GM19455 (cell line): ENCODE data around the gene GPN1.
"Not testable (repeated sequence)": the region's sequence is repeated elsewhere in the genome, so short reads cannot be mapped to it uniquely, and the experiment has no call there.

Source experiments
- ATAC-seq: cut with Tn5 transposase; IDR thresholded peaks from one replicate; pipeline ENCODE4 v1.9.1; 2021; ENCODE audit not compliant: unreplicated experiment

The GPN1 gene

GRCh38 chr2:27626921-27627320, 1.9 kb upstream of the GPN1 start:
- ATAC-seq, result not testable (repeated sequence)

- peak; percentile 36 for ATAC-seq
Measured at GRCh38 chr2:27627963-27628766, 685 bp upstream of the GPN1 start.

GRCh38 chr2:27630257-27630656, 1.4 kb downstream of the GPN1 start:
- not testable (repeated sequence) for ATAC-seq

- ATAC-seq, result no peak
Measured at GRCh38 chr2:27634291-27634690, 5.4 kb downstream of the GPN1 start.

GRCh38 chr2:27636766-27637165, 7.9 kb downstream of the GPN1 start:
- ATAC-seq, result no peak

GRCh38 chr2:27638037-27638637, 9.3 kb downstream of the GPN1 start:
- no peak for ATAC-seq

GRCh38 chr2:27638709-27639108, 9.9 kb downstream of the GPN1 start:
- no peak for ATAC-seq

- ATAC-seq, result no peak
Measured at GRCh38 chr2:27640722-27641245, 11.9 kb downstream of the GPN1 start.

GRCh38 chr2:27645197-27645596, 16.3 kb downstream of the GPN1 start:
- ATAC-seq, result no peak

- no peak for ATAC-seq
Measured at GRCh38 chr2:27647289-27647688, 18.4 kb downstream of the GPN1 start.

- ATAC-seq, result no peak
Measured at GRCh38 chr2:27647737-27648136, 18.9 kb downstream of the GPN1 start.

GRCh38 chr2:27651056-27651455, 22.2 kb downstream of the GPN1 start:
- no peak for ATAC-seq

- ATAC-seq, result no peak
Measured at GRCh38 chr2:27652341-27652740, 23.5 kb downstream of the GPN1 start.

- no peak for ATAC-seq
Measured at GRCh38 chr2:27652790-27653189, 23.9 kb downstream of the GPN1 start.

GRCh38 chr2:27653397-27653796, 24.5 kb downstream of the GPN1 start:
- no peak for ATAC-seq

GRCh38 chr2:27655155-27655951, 26.5 kb downstream of the GPN1 start:
- no peak for ATAC-seq

- ATAC-seq, result no peak
Measured at GRCh38 chr2:27661371-27661770, 32.5 kb downstream of the GPN1 start.

- no peak for ATAC-seq
Measured at GRCh38 chr2:27663285-27664153, 34.7 kb downstream of the GPN1 start, which contains the start of the genes SLC4A1AP and SUPT7L. Gene SLC4A1AP (plus strand): TSS chr2:27663889. CDS start chr2:27663915, 26 bp downstream. Gene SUPT7L (minus strand): TSS chr2:27663614. CDS start chr2:27662192, 1,422 bp downstream.

GRCh38 chr2:27664154-27664574, 35.3 kb downstream of the GPN1 start:
- no peak for ATAC-seq

GRCh38 chr2:27664622-27665363, 35.9 kb downstream of the GPN1 start:
- no peak for ATAC-seq
